Measurements from ENCODE around the gene TMPRSS7.

DNA sequence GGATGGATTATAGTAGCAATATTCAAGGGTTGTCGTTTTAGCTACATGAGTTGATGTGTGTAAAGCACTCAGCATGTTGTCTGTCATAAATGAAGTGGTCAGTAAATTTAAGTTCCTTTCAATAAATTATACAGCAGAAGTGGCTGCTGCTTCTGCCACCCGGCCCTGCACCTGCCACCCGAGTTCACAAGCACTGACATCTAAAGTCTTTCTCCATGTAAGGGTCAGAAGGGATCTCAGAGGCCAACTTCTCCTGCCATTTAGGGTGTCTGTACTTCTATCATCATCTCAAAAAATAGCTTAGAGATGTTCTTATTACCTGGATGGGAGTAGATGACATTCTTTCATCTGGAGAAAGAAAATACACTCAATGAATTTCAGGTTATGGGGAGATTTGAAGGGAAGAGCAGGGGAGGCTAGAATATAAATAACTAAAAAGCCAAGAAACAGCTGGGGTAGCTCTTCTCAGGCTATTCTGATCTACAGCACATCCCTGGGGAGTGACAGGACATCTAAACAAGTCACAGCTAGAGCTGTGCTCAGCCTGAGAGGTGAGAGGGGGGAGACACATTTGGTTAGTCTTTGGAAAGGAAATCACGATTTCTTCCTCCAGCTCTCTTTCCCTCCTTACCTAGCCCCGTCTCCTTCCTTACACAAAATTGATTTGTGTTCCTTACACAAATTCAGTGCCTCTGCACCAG lies 90.5 kb downstream of the TMPRSS7 start:
- TF ChIP-seq, protein P1, sequence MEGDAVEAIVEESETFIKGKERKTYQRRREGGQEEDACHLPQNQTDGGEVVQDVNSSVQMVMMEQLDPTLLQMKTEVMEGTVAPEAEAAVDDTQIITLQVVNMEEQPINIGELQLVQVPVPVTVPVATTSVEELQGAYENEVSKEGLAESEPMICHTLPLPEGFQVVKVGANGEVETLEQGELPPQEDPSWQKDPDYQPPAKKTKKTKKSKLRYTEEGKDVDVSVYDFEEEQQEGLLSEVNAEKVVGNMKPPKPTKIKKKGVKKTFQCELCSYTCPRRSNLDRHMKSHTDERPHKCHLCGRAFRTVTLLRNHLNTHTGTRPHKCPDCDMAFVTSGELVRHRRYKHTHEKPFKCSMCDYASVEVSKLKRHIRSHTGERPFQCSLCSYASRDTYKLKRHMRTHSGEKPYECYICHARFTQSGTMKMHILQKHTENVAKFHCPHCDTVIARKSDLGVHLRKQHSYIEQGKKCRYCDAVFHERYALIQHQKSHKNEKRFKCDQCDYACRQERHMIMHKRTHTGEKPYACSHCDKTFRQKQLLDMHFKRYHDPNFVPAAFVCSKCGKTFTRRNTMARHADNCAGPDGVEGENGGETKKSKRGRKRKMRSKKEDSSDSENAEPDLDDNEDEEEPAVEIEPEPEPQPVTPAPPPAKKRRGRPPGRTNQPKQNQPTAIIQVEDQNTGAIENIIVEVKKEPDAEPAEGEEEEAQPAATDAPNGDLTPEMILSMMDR (IDR thresholded peaks at IDR 0.05) = no peak
- TF ChIP-seq POLR2AphosphoS5 (IDR thresholded peaks at IDR 0.05) (no peak), EP300 (IDR thresholded peaks at IDR 0.05; ENCODE audit: low read depth) (no peak)

Data from transverse colon (tissue), 4 donors.